ENCODE measurements around the gene LZTR1. TPM values are rescaled to one million over a fixed set of nuclear protein-coding genes. Genes with fewer than 3 reads are reported as not detected.

The LZTR1 gene
- total and polyA plus RNA-seq, 10 donors = 21.9 to 76.2 (median 54.2) TPM

DNA sequence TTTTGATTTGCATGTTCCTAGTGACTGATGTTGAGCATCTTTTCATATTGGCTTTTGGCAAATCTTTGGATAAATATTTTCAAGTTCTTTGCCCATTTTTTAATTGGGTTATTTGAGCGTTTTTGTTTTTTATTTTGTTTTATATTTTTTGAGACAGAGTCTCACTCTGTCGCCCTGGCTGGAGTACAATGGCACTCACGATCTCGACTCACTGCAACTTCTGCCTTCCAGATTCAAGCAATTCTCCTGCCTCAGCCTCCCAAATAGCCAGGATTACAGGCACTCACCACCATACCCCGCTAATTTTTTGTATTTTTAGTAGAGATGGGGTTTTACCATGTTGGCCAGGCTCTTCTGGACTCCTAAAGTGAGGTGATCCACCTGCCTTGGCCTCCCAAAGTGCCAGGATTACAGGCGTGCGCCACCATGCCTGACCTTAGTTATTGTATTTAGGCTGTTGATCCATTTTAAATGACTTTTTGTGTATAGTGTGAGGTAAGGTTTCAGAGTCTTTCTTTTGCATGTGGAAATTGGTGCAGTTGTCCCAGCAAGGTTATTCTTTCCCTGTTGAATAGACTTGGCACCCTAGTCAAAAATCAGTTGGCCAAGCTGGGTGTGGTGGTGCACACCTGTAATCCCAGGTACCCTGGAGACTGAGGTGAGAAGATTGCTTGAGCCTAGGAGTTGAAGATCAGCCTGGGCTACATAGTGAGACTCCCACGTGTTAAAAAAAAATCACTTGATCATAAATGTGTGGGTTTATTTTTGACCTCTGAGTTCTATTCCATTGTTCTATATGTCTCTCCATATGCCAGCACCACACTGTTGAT is 38.8 kb upstream of the LZTR1 start:
- no peaks in the 10 kb centered on the region for H3K9me3 ChIP-seq
- no peak for DNase-seq
- TF ChIP-seq POLR2A (IDR thresholded peaks at IDR 0.05) (no peak), POLR2AphosphoS5 (IDR thresholded peaks at IDR 0.05) (no peak)
- TF ChIP-seq, protein P1, sequence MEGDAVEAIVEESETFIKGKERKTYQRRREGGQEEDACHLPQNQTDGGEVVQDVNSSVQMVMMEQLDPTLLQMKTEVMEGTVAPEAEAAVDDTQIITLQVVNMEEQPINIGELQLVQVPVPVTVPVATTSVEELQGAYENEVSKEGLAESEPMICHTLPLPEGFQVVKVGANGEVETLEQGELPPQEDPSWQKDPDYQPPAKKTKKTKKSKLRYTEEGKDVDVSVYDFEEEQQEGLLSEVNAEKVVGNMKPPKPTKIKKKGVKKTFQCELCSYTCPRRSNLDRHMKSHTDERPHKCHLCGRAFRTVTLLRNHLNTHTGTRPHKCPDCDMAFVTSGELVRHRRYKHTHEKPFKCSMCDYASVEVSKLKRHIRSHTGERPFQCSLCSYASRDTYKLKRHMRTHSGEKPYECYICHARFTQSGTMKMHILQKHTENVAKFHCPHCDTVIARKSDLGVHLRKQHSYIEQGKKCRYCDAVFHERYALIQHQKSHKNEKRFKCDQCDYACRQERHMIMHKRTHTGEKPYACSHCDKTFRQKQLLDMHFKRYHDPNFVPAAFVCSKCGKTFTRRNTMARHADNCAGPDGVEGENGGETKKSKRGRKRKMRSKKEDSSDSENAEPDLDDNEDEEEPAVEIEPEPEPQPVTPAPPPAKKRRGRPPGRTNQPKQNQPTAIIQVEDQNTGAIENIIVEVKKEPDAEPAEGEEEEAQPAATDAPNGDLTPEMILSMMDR (IDR thresholded peaks at IDR 0.05 in 8 of 11, conservative IDR thresholded peaks at IDR 0.05 in 3 of 11) = no peak
- H3K4me1 ChIP-seq = peaks cover 13 to 91% (median 64%) of the 10 kb centered on the region in 6 donors
- 91 to 95% (median 92%) methylated on average over 8 of the region's 8 CpGs for WGBS, 5 donors
- no peaks in the 10 kb centered on the region for H3K27me3 ChIP-seq (replicated peaks in 1 of 7)
- no peak overlapping the region for H3K27ac ChIP-seq
- peaks cover 0 to 56% (median 0%) of the 10 kb centered on the region in 6 donors for H3K36me3 ChIP-seq
- intact Hi-C loops (cut with DNase I; ENCODE audit: low total_unique reads) = no loop called here
- H3K4me3 ChIP-seq = no peak overlapping the region

DNA sequence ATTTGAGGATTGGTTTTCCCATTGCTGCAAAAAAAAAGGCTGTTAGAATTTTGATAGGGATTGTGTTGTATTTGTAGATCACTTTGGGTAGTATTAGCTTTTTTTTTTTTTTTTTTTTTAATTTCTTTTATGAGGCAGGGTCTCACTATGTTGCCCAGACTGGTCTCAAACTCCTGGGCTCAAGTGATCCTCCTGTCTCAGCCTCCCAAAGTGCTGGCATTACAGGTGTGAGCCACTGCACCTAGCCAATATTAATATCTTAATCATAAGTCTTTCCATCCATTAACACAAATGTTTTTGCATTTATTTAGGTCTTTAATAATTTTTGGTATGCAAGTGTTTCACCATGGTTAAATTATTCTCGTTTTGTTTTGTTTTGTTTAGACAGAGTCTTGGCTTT is 38.1 kb upstream of the LZTR1 start:
- DNase-seq = no peak
- intact Hi-C loops (cut with DNase I; ENCODE audit: low total_unique reads) = no loop called here
- WGBS, 5 donors = 54 to 69% (median 66%) methylated on average over 1 of the region's 1 CpG
- peaks cover 13 to 91% (median 58%) of the 10 kb centered on the region in 6 donors for H3K4me1 ChIP-seq
- H3K4me3 ChIP-seq = no peak overlapping the region
- no peaks in the 10 kb centered on the region for H3K9me3 ChIP-seq
- H3K27ac ChIP-seq = no peak overlapping the region
- H3K27me3 ChIP-seq (replicated peaks in 1 of 7) = no peaks in the 10 kb centered on the region
- TF ChIP-seq POLR2AphosphoS5 (IDR thresholded peaks at IDR 0.05) = no peak
- TF ChIP-seq, protein P1 (IDR thresholded peaks at IDR 0.05 in 8 of 11, conservative IDR thresholded peaks at IDR 0.05 in 3 of 11) = no peak
- TF ChIP-seq POLR2A (IDR thresholded peaks at IDR 0.05) = no peak
- peaks cover 0 to 54% (median under 1%) of the 10 kb centered on the region in 6 donors for H3K36me3 ChIP-seq

DNA sequence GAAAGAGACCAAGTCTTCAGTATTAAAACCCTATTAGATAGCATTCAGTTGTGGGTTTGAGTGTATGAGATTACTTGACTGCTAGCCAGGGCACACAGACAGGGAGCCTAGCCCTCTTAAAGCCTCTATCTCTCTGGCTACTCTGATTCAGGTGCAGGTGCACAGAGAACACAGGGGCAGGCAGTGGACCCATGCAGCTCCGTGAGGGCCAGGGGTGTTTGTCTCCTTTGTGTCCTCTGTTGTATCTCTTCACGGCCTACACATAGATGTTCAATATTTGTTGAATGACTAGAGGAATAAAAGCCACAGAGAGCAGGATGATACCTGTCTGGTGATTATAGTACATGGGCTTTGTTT is 36.5 kb upstream of the LZTR1 start:
- H3K27ac ChIP-seq = peak overlapping the region in 1 of 8 donors; percentile 27
- DNase-seq = peak; percentile 8
- peaks cover 0 to 58% (median 14%) of the 10 kb centered on the region in 6 donors for H3K36me3 ChIP-seq
- 85 to 100% (median 96%) methylated on average over 2 of the region's 2 CpGs for WGBS, 5 donors
- H3K27me3 ChIP-seq (replicated peaks in 1 of 7) = no peaks in the 10 kb centered on the region
- intact Hi-C loops (cut with DNase I; ENCODE audit: low total_unique reads) = no loop called here
- H3K9me3 ChIP-seq = no peaks in the 10 kb centered on the region
- H3K4me1 ChIP-seq = peaks cover 4 to 87% (median 46%) of the 10 kb centered on the region in 6 donors
- TF ChIP-seq, protein P1 (IDR thresholded peaks at IDR 0.05 in 8 of 11, conservative IDR thresholded peaks at IDR 0.05 in 3 of 11) = no peak
- TF ChIP-seq POLR2A (IDR thresholded peaks at IDR 0.05) (no peak), POLR2AphosphoS5 (IDR thresholded peaks at IDR 0.05) (no peak)
- H3K4me3 ChIP-seq = no peak overlapping the region

Measured in spleen (tissue), 11 donors.